Neural progenitor cell (in vitro differentiated cells): ENCODE measurements around the gene SH3TC1. TPM values are rescaled to one million over a fixed set of nuclear protein-coding genes. Genes with fewer than 3 reads are reported as not detected.

Experiments
- DNase-seq: peaks from one replicate; pipeline ENCODE4 v3.0.0-alpha.2; 2016; ENCODE audit warnings: low spot score
- H2AFZ ChIP-seq: fragments of 200-600 bp; sonication (generic); replicated peaks from 2 replicates; pipeline ENCODE4 v1.6.1; 2016; ENCODE audit warnings: antibody characterized with exemption
- H3F3A ChIP-seq: fragments of 200-600 bp; sonication (generic); 2 replicates; pipeline ENCODE4 v1.6.1; 2016; ENCODE audit warnings: antibody characterized with exemption, low read depth
- H3K27ac ChIP-seq: fragments of 200-600 bp; sonication (generic); 2 replicates; pipeline ENCODE4 v1.5.1; 2016; ENCODE audit warnings: mild to moderate bottlenecking
- H3K27me3 ChIP-seq: fragments of 200-600 bp; sonication (generic); 2 replicates; pipeline ENCODE4 v1.6.1; 2016; ENCODE audit warnings: mild to moderate bottlenecking, moderate library complexity
- H3K36me3 ChIP-seq: fragments of 200-600 bp; sonication (generic); 2 replicates; pipeline ENCODE4 v1.5.1; 2016
- H3K4me1 ChIP-seq: fragments of 200-600 bp; sonication (generic); 2 replicates; pipeline ENCODE4 v1.6.1; 2016; ENCODE audit warnings: mixed run types
- H3K4me2 ChIP-seq: fragments of 200-600 bp; sonication (generic); 2 replicates; pipeline ENCODE4 v1.6.1; 2016
- H3K4me3 ChIP-seq: fragments of 200-600 bp; sonication (generic); 2 replicates; pipeline ENCODE4 v1.5.1; 2016
- H3K79me2 ChIP-seq: fragments of 200-600 bp; sonication (generic); 2 replicates; pipeline ENCODE4 v1.6.1; 2016; ENCODE audit warnings: low read depth
- H3K9ac ChIP-seq: fragments of 200-600 bp; sonication (generic); 2 replicates; pipeline ENCODE4 v1.6.1; 2016
- H3K9me3 ChIP-seq: fragments of 200-600 bp; sonication (generic); 2 replicates; pipeline ENCODE4 v1.5.1; 2016; ENCODE audit warnings: low read depth
- H4K20me1 ChIP-seq: fragments of 200-600 bp; sonication (generic); 2 replicates; pipeline ENCODE4 v1.6.1; 2016; ENCODE audit warnings: low read depth
- H3K27ac Mint-ChIP-seq: 3 replicates; pipeline ENCODE4 v1.8.0; 2021; ENCODE audit warnings: mixed read lengths
- H3K27me3 Mint-ChIP-seq: 2 replicates; pipeline ENCODE4 v1.8.0; 2022; ENCODE audit warnings: low read depth, mild to moderate bottlenecking, inconsistent platforms, moderate library complexity, mixed read lengths; ENCODE audit not compliant: insufficient read depth
- H3K36me3 Mint-ChIP-seq: 3 replicates; pipeline ENCODE4 v1.8.0; 2021; ENCODE audit warnings: mixed read lengths
- H3K4me1 Mint-ChIP-seq: 3 replicates; pipeline ENCODE4 v1.8.0; 2021; ENCODE audit warnings: mixed read lengths
- H3K4me3 Mint-ChIP-seq: 3 replicates; pipeline ENCODE4 v1.8.0; 2021; ENCODE audit warnings: mild to moderate bottlenecking, moderate library complexity, mixed read lengths
- H3K9me3 Mint-ChIP-seq: 3 replicates; pipeline ENCODE4 v1.8.0; 2020; ENCODE audit warnings: mixed read lengths
- CTCF ChIP-seq: fragments of 200-600 bp; sonication (generic); IDR thresholded peaks from 2 replicates; pipeline ENCODE4 v1.5.1; 2017; ENCODE audit warnings: antibody characterized with exemption, mild to moderate bottlenecking
- EZH2 ChIP-seq: fragments of 200-600 bp; sonication (generic); IDR thresholded peaks from 2 replicates; pipeline ENCODE4 v1.6.1; 2017; ENCODE audit warnings: antibody characterized with exemption, mild to moderate bottlenecking, moderate library complexity
- EZH2phosphoT487 ChIP-seq: fragments of 200-600 bp; sonication (generic); IDR thresholded peaks from 2 replicates; pipeline ENCODE4 v1.6.1; 2017; ENCODE audit warnings: antibody characterized with exemption
- total RNA-seq: library from RNA; depleted of rRNA; stranded (reverse); fragments of >200 nt; gene quantifications from 2 replicates; pipeline ENCODE4 v1.2.3, GENCODE V29; 2015; ENCODE audit warnings: low replicate concordance

The SH3TC1 gene
- total RNA-seq, 1 donor from 2014 or later = 0.22 TPM

GRCh38 chr4:8241211-8241779, 42.2 kb downstream of the SH3TC1 start:
- Histone ChIP-seq H3K9me3 (no peaks in the 10 kb centered on the region), H3K36me3 (no peaks in the 10 kb centered on the region), H3F3A (no peaks in the 10 kb centered on the region), H3K27ac (no peak overlapping the region), H3K27me3 (no peaks in the 10 kb centered on the region), H3K9ac (no peak overlapping the region), H4K20me1 (no peaks in the 10 kb centered on the region), H3K79me2 (no peaks in the 10 kb centered on the region), H3K4me3 (no peak overlapping the region), H3K4me1 (no peaks in the 10 kb centered on the region), H2AFZ (no peak overlapping the region), H3K4me2 (no peak overlapping the region)
- no peak for TF ChIP-seq EZH2phosphoT487
- Mint-ChIP-seq H3K27me3 (peaks cover 9% of the 10 kb centered on the region), H3K27ac (no peak overlapping the region), H3K36me3 (no peaks in the 10 kb centered on the region), H3K9me3 (no peaks in the 10 kb centered on the region), H3K4me3 (no peak overlapping the region), H3K4me1 (peaks cover 14% of the 10 kb centered on the region)
- DNase-seq = no peak

- Histone ChIP-seq H3K4me1 (no peaks in the 10 kb centered on the region), H3K27me3 (no peaks in the 10 kb centered on the region), H3K4me3 (no peak overlapping the region), H3K36me3 (no peaks in the 10 kb centered on the region), H4K20me1 (no peaks in the 10 kb centered on the region), H3K27ac (no peak overlapping the region), H3K4me2 (no peak overlapping the region), H3K9ac (no peak overlapping the region), H3K79me2 (no peaks in the 10 kb centered on the region), H3F3A (no peaks in the 10 kb centered on the region), H3K9me3 (no peaks in the 10 kb centered on the region), H2AFZ (no peak overlapping the region)
- H3K27ac Mint-ChIP-seq = no peak overlapping the region
- H3K27me3 Mint-ChIP-seq = peaks cover 9% of the 10 kb centered on the region
- H3K4me3 Mint-ChIP-seq = no peak overlapping the region
- peak; percentile 93 for DNase-seq
- TF ChIP-seq EZH2 (no peak), EZH2phosphoT487 (no peak), CTCF (peak; percentile 98)
- no peaks in the 10 kb centered on the region for H3K9me3 Mint-ChIP-seq
- H3K4me1 Mint-ChIP-seq = peaks cover 14% of the 10 kb centered on the region
- no peaks in the 10 kb centered on the region for H3K36me3 Mint-ChIP-seq
These were observed 43.0 kb downstream of the SH3TC1 start for GRCh38 chr4:8241895-8242696.

- DNase-seq = no peak
- no peak overlapping the region for H3K4me3 ChIP-seq
- no peak overlapping the region for H3K9ac ChIP-seq
- Mint-ChIP-seq H3K9me3 (no peaks in the 10 kb centered on the region), H3K27ac (no peak overlapping the region), H3K27me3 (peaks cover 9% of the 10 kb centered on the region), H3K4me1 (peaks cover 16% of the 10 kb centered on the region), H3K4me3 (no peak overlapping the region), H3K36me3 (no peaks in the 10 kb centered on the region)
- no peaks in the 10 kb centered on the region for H4K20me1 ChIP-seq
- no peaks in the 10 kb centered on the region for H3K4me1 ChIP-seq
- H2AFZ ChIP-seq = no peak overlapping the region
- no peaks in the 10 kb centered on the region for H3K79me2 ChIP-seq
- no peak overlapping the region for H3K4me2 ChIP-seq
- no peaks in the 10 kb centered on the region for H3K27me3 ChIP-seq
- H3K36me3 ChIP-seq = no peaks in the 10 kb centered on the region
- no peaks in the 10 kb centered on the region for H3F3A ChIP-seq
- no peaks in the 10 kb centered on the region for H3K9me3 ChIP-seq
- no peak overlapping the region for H3K27ac ChIP-seq
- TF ChIP-seq EZH2 (no peak), EZH2phosphoT487 (no peak), CTCF (no peak)
These were observed 43.9 kb downstream of the SH3TC1 start for GRCh38 chr4:8242782-8243560.
